Measurements from ENCODE around the gene FBN2.
"Not testable (repeated sequence)": the region's sequence is repeated elsewhere in the genome, so short reads cannot be mapped to it uniquely, and the experiment has no call there.

Gene FBN2

DNA sequence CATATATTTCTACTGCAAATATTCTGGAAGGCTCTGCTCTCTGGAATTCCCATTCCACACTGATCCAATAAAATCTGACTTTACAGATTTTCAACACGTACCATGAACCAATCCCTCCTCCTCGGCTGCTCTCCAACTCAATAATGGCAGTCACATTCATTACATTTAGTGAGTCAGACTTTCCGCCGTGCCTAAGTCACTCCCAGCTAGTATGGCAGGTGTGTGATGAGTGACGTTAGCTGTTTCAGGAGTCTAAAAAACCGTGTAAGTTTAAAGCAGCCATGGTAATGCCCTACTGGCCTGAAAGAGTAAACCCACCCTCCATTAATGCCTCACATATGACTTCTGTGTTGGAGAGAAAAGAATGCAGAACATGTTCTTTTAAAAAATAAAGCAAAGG, 3.3 kb downstream of the FBN2 start:
- no peak for DNase-seq (ENCODE audit: low read depth)

DNA sequence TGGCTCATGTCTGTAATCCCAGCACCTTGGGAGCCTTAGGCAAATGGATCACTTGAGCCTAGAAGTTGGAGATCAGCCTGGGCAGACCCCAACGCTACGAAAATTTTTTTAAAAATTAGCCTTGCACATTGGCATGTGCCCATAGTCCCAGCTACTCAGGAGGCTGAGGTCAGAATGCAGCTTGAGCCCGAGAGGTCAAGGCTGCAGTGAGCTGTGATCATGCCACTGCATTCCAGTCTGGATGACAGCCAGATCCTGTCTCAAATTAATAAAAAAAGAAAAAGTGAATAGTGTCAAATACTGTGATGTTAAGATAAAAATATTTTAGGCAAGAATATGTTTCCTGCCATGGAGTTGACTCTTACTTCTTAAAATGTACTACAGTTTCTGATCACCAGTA, 5.3 kb downstream of the FBN2 start:
- DNase-seq (ENCODE audit: low read depth): no peak

DNA sequence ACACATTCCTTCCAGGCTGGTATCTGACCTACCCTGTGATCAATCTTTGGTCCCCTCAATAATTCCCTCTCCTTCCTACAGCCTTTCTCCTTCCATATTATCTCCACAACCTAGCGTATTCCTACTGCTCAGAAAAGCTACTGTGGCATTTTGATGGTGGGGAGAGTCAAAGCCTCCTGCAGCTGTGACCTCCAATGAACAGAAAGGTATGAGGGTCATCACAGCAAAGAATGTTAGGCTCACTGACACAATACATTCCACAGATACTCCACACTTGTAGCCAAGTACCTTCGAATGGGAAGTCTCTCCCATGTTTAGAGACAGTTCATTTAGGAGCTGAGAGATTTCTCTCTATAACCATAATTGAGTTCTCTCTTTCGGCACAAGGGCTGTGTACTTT, 5.9 kb downstream of the FBN2 start:
- no peak for DNase-seq (ENCODE audit: low read depth)

DNA sequence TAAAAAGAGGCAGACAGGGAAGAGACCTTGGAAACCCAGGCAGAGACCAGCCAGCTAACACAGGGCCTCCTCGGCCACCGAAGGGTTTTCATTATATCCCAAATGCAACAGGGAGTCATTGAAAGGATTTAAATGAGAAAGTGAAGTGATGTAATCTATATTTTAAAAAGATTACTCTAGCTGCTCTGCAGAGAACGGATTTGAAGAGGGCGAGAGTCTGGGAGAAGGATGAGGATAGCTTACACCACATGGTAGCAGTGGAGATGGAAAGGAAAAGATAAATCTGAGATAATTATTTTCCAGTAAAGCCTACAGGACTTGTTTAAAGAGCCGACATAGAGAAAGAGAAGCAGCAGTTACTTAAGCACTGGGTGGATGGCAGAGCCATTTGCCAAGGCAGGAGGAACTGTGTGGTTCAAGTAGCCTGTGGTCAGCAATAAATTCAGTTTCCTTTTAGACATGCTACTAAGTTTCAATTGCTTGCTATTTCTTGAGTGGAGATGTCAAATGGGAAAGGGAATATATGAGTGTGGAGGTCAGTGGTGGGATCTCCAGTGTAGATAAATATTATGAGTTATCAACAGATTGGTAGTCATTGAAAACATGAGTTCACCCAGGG, 9.3 kb downstream of the FBN2 start:
- DNase-seq (ENCODE audit: low read depth): no peak

DNA sequence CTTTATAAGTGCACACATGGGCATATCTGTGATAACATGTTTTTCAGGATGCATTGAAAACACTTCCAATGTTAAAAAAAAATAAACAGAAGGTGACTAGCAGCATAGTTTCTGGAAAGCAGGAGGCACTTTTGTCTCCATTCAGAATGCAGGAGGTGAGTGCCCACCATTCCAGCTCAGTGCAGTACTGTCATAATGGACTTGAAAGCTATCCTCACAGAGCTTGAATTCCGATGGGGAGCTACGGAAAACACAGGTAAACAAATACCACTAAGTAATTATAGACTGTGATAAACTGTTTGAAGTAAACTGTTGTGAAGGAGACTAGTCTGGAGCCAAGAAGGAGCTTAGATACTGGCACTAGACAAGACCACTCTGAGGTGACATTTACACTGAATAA, 9.9 kb downstream of the FBN2 start:
- no peak for DNase-seq (ENCODE audit: low read depth)

DNA sequence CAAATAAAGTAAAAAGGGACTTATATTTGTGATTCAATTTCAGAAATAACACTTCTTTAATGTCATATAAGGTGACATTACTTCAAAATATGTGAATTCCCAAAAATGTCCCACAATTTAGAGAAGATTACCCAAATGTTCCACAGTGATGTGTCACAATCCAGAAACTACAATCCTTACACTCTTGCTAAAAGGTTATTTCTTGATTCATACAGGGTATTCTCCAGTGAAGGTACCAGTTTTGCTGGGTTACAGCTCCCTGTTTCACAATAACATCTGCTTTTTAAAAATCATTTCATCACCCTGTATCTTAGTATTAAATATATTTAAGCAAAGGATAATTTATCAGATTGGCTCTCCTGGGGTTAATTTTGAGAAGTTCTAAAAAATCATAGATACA, 11.0 kb downstream of the FBN2 start:
- no peak for DNase-seq (ENCODE audit: low read depth)

DNA sequence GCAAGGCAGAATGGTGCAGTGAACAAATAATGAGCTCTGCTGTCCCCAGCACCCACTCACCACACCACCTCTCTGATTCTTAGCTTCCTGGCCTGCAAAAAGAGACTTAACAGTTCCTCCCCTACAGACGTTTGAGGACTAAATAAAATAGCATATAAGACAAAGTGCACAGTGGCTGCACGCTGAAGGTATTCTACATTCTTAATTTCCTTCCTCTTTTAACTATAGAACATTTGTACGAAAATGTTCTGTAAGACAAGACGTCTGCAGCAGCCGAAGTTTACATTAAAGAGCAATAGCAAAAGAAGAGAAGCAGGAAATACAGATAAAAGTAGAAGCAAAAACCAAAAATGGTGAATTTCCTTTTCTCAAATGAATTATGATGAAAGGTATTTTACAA, 15.7 kb downstream of the FBN2 start:
- DNase-seq (ENCODE audit: low read depth): no peak

DNA sequence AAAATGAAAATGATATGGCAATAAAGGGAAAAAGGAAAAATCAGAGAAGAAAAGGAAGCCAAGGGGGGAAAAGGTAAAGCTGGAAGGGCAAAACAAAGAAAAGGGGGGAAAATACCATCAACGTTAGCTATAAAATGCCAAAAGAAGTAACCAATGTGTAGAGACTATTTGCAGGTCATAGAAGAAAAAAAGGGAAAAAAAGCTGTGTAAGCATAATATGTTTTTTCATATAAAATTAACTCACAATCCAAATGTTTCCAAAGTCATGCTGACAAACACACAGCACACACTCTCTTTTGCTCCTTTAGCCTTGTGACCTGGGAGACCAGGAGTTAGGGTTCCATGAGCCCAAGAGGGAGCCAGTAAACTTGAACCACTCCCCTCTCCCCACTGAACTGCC, 18.2 kb downstream of the FBN2 start:
- no peak for DNase-seq (ENCODE audit: low read depth)

DNA sequence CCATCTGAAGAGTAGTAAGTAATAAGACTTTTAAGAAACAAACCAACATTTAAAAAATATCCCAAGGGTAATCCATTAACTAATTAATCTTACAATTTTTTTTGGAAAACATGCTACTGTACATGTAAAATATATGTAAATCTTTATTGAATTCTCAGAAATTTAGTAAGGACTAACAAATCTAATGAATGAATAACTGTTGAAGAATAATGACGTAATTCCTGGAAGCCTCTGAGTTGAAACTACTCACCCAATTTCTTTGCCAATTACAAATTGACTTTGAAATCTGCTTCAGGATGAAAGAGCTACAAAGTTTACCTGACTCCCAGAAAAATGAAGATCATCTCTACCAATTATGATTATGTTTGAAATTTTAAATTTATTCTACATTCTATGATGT, 21.1 kb downstream of the FBN2 start:
- no peak for DNase-seq (ENCODE audit: low read depth)

DNA sequence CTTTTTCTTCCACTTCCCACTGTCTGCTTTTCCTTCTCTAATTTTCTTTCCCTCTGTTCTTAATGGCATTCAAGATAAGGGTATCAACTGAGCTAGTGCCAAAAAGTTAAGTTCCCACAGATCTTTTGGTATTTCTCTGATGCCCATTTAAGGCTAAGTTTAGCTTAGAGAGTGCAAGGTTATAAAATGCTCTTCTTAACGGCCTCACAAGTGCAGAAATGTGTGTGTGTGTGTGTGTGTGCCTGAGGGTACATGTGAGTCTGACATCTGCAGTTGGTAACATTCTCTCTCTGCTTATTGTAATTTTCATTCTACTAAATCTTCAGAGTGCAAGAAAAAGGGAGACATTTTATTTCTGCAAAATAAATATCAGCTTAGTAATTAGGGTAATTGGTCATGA, 24.2 kb downstream of the FBN2 start:
- DNase-seq (ENCODE audit: low read depth): no peak

DNA sequence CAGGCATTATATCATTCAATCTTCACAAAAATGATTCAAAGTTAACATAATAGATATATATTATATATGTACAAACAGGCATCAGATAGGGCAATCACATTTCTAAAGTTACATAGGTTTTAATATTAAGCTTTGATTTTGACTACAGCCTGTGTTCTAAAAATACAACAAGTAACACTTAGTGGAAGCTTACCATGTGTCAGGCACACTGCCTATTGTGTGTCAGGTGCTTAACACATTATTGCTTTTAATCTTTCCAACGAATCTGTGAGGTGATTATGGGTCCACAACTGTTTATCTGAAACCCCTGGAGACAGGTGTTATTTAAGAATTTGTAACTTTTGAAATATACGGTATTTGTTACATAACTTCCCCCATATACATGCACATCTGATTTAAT, 25.2 kb downstream of the FBN2 start:
- DNase-seq (ENCODE audit: low read depth): no peak

DNA sequence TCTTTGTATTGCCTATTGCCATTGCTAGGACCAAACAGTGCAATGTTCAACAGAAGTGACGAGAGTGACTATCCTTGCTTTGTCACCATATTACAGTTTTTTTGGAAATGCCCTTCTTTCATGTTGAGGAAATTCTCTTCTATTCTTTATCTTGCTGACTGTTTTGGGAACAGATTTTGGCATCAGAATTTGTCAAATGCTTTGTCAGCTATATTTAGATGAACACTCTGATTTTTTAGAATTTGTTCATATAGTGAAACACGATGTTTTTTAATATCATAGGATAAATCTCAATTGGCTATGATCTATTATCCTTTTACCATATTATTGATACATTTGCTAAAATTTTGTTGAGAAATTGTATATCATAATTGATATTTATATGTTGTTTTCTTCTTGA, 31.4 kb downstream of the FBN2 start:
- no peak for DNase-seq (ENCODE audit: low read depth)

DNA sequence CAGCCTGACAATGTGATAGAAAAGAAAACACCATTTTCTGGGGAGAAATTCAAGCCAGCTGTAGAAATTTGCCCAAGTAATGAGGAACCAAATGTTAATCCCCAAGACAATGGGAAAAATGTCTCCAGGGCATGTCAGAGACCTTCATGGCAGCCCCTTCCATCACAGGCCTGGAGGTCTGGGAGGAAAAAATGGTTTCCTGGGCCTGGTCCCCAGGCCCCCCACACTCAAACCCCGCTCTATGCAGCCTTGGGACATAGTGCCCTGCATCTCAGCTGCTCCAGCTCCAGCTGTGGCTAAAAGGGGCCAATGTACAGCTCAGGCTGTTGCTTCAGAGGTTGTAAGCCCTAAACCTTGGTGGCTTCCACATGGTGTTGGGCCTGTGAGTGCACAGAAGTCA, 34.3 kb downstream of the FBN2 start:
- DNase-seq (ENCODE audit: low read depth): not testable (repeated sequence)

DNA sequence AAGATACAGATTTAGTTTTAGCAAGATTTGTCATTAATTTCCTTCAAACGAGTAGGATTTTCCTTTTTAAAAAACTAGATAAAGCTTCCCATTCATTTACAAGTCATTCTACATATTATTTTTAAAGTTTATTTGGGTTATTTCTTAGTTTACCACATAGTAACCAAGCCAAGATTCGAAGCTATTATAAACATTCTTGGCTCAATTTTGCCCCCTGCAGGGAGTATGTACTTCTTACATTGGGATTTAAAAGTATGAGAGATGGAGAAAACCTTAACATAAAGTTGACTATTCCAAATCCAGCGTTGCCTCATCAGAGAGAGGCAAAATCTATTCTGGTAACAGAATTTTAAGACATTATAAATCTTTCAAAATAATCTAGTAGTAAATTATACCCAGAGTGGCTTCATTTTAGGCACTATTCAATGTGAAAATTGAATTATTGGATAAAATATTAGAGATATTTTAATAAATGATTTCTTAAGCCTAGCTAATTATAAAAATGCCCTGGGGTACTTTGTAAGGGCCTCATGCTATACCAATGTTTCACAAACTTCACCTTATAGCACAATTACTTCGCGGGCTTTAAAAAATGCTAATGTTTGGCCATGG, 39.1 kb downstream of the FBN2 start:
- DNase-seq (ENCODE audit: low read depth): no peak

DNA sequence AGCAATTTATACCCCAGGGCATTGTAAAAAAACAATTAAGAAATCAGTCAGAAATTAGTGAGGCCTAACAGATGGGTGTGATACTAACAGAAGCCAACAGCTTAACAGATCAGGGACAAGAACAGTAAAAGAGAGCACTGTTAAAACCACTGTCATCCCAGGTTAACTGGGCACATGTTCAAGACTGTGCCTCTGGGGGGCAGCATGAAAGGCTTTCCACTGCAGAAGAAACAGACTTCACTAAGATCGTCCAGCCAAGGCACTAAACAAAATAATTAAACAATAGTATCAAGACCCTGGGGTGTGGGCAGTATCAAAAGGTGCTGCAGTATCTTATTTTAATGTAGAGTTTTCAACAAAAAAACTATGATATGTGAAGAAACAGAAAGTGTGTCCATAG, 43.5 kb downstream of the FBN2 start:
- no peak for DNase-seq (ENCODE audit: low read depth)

DNA sequence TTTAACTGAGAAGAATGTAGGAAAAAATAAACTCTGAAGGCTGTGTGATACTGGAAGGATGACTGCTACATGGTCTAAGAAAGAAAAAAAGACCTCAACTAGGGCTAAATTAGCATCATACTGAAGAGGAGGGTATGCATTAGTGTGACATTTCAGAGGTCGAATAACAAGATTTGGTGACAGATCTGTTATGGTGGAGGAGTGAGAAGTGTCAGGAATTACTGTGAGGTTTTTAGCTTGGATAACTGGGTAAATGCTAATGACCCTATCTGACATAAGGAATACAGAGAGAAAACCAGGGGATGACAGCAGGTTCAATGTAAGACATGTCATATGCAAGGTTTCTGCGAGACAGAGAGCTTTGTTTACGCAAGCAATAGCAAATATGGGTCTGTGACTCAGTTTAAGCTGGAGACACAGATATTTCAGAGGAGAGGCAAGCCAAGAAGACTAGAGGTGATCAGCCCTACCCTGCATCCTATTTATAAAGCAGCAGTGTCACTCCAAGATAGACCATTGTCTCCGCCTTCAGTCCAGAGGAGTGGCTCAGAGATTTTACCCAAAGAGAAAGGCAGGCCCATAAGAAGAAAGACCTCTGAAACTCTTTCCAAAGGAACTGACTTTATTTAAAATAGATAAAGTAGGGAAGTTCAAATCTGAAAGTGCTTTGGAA, 44.3 kb downstream of the FBN2 start:
- no peak for DNase-seq (ENCODE audit: low read depth)

DNA sequence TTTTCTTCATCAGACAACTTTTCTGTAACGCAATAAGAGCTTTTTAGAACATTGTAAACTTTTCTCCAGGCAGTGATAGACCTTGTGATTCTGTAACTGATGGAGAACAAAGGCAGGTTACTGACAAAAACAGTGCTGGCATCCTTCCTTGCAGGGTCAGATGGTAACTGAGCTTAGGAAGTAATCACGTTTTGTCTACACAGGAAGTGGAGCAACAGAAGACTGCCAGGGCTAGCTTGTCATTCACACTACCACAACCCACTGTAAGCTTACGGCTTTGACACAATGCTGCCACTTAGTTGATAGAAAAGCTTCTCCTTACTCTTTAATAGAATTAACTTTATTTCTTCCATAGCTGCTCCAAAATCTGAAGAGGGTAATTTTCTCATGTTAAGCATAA, 46.8 kb downstream of the FBN2 start:
- no peak for DNase-seq (ENCODE audit: low read depth)

DNA sequence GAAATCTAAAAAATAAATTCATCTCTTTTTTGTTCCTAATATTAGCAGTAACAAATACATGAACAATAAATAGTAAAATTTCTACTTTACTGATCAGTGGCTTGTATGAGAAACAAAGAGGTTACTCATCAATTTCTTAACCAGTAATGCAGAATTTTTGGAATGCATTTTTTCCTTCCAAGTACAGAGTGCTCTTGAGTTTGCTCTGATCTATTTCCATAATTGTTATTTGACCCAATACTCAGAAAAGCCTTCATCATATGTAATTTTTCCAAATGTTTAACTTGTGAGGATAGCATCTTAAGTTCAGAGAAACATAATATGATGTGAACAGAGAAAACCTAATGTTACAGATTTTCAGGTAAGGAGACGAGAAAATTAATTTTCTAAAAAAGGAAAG, 47.3 kb downstream of the FBN2 start:
- DNase-seq (ENCODE audit: low read depth): no peak

DNA sequence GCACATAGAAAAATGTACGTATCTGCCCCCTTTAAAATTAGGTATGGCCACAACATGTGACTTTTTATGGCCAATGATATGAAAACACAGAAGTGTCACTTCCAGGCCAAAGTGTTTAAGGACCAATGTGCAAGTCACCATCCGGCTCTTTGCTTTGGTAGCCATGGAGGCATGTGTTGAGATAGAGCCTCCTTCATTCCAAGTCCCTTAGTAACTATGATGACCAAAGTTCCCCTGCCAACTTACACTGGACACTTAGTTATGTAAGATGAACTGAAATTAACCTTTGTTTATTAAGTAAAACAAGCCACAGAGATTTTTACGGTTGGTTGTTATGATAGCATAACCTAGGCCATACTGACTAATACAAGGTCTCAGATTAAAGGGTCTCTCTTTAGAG, 51.0 kb downstream of the FBN2 start:
- no peak for DNase-seq (ENCODE audit: low read depth)

DNA sequence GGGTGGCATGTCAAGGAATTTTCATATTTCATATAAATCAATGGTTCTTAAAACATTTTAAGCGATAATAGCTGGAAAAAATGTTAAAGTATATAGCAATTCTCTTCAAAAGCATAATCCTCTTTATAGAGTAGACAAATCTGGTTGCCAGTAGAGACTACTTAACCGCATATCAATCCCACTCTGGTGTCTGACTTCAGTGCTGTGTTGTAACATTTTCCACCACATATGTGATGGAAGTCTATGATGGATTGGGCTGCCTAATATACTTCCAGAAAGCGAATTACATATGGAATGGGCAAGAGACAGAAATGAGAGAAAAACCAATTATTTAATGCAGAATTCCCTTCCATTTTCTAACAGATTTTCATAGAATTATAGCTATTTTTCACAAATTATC, 54.3 kb downstream of the FBN2 start:
- no peak for DNase-seq (ENCODE audit: low read depth)

DNA sequence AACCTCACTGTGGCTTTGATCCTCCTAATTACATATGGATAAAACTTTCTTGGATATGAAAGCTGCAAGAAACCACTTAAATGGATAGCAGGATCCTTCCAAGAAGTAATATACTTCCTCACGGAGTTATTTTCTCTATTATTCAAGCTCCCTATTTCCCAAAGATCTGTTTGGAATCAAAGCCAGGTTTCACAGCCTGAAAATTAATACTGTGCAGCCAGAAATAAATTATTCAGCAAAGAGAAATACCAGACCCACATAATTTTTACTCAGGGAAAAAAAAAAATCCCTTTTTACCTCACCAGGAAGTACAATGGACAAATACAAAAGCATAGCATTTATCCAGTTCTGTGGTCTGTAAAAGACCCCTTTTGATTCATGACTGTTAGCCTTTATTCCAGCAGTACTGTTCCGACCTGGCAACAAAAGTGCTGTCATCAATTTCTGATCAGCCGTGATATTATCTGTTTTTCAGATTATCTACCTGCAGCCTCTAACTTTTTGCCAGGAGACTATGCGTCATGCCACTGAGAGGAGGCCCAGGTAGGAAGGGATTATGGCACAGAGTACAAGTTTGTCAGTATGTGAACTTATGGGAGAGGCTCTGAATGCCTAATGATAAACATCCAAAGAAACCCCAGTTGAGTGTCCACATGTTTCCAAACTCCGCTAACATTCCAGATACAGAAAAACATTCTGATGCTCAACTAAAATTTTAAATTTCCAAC, 57.0 kb downstream of the FBN2 start:
- no peak for DNase-seq (ENCODE audit: low read depth)

DNA sequence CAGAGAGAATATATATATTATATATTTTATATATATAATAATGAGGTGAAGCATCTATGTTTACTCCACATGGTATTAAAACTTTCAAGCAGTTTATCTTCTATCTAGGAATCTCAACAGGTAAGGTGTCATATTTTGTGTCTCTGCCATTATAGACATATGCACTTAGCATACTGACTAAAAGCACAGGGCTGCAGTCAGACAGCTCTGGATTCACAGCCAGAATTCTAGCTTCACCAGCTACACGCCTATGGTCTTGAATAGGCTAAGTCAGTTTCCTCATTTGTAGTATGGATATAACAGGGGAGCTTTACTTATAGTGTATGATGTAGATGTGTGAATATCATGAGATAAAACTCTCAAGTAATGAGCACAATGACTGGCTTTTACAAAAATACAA, 57.9 kb downstream of the FBN2 start:
- no peak for DNase-seq (ENCODE audit: low read depth)

All from stimulated activated CD8-positive, alpha-beta memory T cell treated with anti-CD3 and anti-CD28 coated beads, Interleukin-7, amount 100 ng/mL, for 24 hours (primary cell).